Lung (tissue), 12 donors: Measurements from ENCODE around the gene PRAC1. TPM values are rescaled to one million over a fixed set of nuclear protein-coding genes. Genes with fewer than 3 reads are reported as not detected.

Source experiments
- ATAC-seq: fragments of 200-7000 bp; cut with Tn5 transposase; one replicate; pipeline ENCODE4 v1.9.1; 2020; ENCODE audit warnings: moderate number of reproducible peaks; ENCODE audit not compliant: insufficient read depth, low FRiP score
- DNase-seq, 3 donors: peaks; one replicate each; pipeline ENCODE4 v3.0.0-alpha.2; 2013 to 2017
- H3K27ac ChIP-seq, 2 donors: one replicate each; pipeline ENCODE4 v1.5.1; 2013; ENCODE audit warnings: mild to moderate bottlenecking in 2 of 2, moderate library complexity in 2 of 2, control low read depth in 1 of 2, inconsistent platforms in 1 of 2, low read depth in 1 of 2, low read length in 1 of 2
- H3K27me3 ChIP-seq, 3 donors: one replicate each; pipeline ENCODE4 v1.5.1; 2013; ENCODE audit warnings: low read length in 2 of 3; ENCODE audit not compliant: control insufficient read depth in 3 of 3, insufficient read depth in 3 of 3
- H3K36me3 ChIP-seq, 4 donors: one replicate each; pipeline ENCODE4 v1.5.1; 2013; ENCODE audit warnings: low read length in 4 of 4, mild to moderate bottlenecking in 1 of 4, moderate library complexity in 1 of 4; ENCODE audit not compliant: control insufficient read depth in 4 of 4, insufficient read depth in 4 of 4
- H3K4me1 ChIP-seq, 5 donors: one replicate each; pipeline ENCODE4 v1.5.1; 2013; ENCODE audit warnings: low read length in 5 of 5, mild to moderate bottlenecking in 2 of 5, moderate library complexity in 1 of 5; ENCODE audit not compliant: control insufficient read depth in 5 of 5, insufficient read depth in 5 of 5
- H3K4me3 ChIP-seq: one replicate; pipeline ENCODE4 v1.5.1; 2013; ENCODE audit warnings: mild to moderate bottlenecking, control low read depth, moderate library complexity
- H3K9ac ChIP-seq, 2 donors: one replicate each; pipeline ENCODE4 v1.5.1; 2013; ENCODE audit warnings: low read length in 2 of 2, control low read depth in 1 of 2; ENCODE audit not compliant: insufficient read depth in 1 of 2
- H3K9me3 ChIP-seq, 4 donors: one replicate each; pipeline ENCODE4 v1.5.1; 2013; ENCODE audit warnings: low read length in 3 of 4, mild to moderate bottlenecking in 1 of 4, moderate library complexity in 1 of 4; ENCODE audit not compliant: control insufficient read depth in 4 of 4, insufficient read depth in 3 of 4
- WGBS, 2 donors: extraction: QIAGEN DNeasy Blood & Tissue Kit; methylation state at CpG; one replicate each; pipeline ENCODE4 v1.1.7; 2013; 5-methylcytosine and 5-hydroxymethylcytosine counted together
- polyA plus RNA-seq, 2 donors: library from polyadenylated mRNA; stranded (reverse); fragments of 200-250 nt; gene quantifications; one replicate each; pipeline ENCODE4 v1.2.1, GENCODE V29; 2013
- total RNA-seq, 2 donors: library from RNA; depleted of rRNA in 1 of 2; stranded (reverse); fragments of >200 nt in 1 of 2; gene quantifications; one replicate each; pipeline ENCODE4 v1.2.1, GENCODE V29; 2014 to 2021
- TF ChIP-seq, protein P1 (sequence below): IDR thresholded peaks from 2 replicates; pipeline ENCODE4 v1.5.1; 2012; ENCODE audit warnings: mild to moderate bottlenecking; ENCODE audit errors: control extremely low read depth, extremely low read depth
- donor health status: control.
- donor health status: control.
- donor health status: Bipolar disorder and iron deficiency.
- donor health status: healthy.
- donor health status: DM: yes; HTN: yes; CAD: no.

The PRAC1 gene
- total and polyA plus RNA-seq, 4 donors = not detected

DNA sequence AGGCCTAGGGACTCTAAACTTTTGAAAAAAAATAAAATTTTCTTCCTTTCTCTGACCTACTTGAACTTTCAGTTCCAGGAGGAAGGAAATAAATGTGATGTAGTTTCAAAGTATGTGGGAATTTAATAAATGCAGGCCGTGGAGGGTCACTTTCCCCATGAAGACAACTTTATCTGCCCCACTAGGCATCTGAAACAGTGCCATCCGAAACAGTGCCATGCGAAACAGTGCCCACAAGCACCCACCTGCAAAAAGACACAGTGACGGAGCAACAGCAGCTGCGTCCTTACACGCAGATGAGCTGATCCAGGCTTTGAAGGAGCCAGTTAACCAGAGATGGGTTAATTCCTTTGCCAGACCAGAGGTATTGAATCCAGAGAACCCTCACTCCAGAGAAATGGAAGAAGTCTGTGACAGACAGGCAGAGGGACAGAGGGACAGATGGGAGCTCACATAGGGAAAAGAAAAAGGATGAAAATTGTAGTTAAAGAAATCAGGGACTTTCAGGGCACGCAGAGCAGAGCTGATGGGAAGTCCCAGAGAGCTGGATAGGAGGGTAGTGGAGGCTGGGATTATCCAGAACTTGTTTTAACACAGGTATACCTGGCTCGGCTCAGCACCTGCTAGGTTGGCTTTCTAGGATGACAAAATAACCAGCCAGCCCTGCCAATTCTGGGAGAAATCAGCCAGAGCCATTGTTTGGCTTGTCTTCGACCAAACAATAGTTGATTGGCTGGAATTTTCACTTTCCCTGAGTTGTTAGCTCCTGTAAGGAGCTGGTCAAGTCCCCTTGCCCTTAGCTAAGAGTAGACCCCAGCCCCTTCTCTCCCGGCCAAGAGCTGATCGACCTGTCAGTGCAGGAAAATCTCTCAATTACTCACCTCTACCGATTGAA, 23.3 kb upstream of the PRAC1 start:
- no peaks in the 10 kb centered on the region for H3K36me3 ChIP-seq
- H3K4me3 ChIP-seq = no peak overlapping the region
- no peak overlapping the region for H3K9ac ChIP-seq
- no peak for ATAC-seq
- peaks cover 0 to 8% (median 0%) of the 10 kb centered on the region in 4 donors for H3K9me3 ChIP-seq
- H3K27ac ChIP-seq = no peak overlapping the region
- H3K4me1 ChIP-seq = no peaks in the 10 kb centered on the region
- TF ChIP-seq, protein P1, sequence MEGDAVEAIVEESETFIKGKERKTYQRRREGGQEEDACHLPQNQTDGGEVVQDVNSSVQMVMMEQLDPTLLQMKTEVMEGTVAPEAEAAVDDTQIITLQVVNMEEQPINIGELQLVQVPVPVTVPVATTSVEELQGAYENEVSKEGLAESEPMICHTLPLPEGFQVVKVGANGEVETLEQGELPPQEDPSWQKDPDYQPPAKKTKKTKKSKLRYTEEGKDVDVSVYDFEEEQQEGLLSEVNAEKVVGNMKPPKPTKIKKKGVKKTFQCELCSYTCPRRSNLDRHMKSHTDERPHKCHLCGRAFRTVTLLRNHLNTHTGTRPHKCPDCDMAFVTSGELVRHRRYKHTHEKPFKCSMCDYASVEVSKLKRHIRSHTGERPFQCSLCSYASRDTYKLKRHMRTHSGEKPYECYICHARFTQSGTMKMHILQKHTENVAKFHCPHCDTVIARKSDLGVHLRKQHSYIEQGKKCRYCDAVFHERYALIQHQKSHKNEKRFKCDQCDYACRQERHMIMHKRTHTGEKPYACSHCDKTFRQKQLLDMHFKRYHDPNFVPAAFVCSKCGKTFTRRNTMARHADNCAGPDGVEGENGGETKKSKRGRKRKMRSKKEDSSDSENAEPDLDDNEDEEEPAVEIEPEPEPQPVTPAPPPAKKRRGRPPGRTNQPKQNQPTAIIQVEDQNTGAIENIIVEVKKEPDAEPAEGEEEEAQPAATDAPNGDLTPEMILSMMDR = no peak
- WGBS, 2 donors = 13 to 19% methylated on average over 12 of the region's 12 CpGs
- no peak for DNase-seq
- peaks cover 21 to 99% (median 98%) of the 10 kb centered on the region in 3 donors for H3K27me3 ChIP-seq

DNA sequence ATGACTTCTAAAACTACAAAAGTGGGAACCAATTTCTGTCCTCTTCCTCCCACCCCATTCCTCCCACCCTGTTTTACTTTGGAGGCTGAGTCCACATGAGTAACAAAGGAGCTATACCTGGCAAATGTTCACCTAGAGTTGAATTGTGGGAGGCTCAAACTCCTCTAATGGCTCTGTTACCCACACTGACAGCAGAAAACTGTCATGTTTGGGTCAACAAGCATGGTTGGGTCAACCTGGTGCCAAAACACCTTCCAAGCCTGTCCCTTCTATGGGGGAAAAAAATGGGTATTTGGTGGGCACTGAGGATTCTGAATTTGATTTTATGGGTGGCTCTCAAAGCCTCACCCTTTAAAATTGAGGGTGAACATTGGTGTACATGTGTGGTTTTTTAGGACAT, 18.2 kb upstream of the PRAC1 start:
- H3K9ac ChIP-seq = no peak overlapping the region
- peaks cover 0 to 8% (median 0%) of the 10 kb centered on the region in 4 donors for H3K9me3 ChIP-seq
- peaks cover 8 to 99% (median 95%) of the 10 kb centered on the region in 3 donors for H3K27me3 ChIP-seq
- no peaks in the 10 kb centered on the region for H3K4me1 ChIP-seq
- ATAC-seq (no peak), DNase-seq (no peak)
- no peak overlapping the region for H3K27ac ChIP-seq
- no peaks in the 10 kb centered on the region for H3K36me3 ChIP-seq
- no peak overlapping the region for H3K4me3 ChIP-seq
- TF ChIP-seq, protein P1 = no peak

DNA sequence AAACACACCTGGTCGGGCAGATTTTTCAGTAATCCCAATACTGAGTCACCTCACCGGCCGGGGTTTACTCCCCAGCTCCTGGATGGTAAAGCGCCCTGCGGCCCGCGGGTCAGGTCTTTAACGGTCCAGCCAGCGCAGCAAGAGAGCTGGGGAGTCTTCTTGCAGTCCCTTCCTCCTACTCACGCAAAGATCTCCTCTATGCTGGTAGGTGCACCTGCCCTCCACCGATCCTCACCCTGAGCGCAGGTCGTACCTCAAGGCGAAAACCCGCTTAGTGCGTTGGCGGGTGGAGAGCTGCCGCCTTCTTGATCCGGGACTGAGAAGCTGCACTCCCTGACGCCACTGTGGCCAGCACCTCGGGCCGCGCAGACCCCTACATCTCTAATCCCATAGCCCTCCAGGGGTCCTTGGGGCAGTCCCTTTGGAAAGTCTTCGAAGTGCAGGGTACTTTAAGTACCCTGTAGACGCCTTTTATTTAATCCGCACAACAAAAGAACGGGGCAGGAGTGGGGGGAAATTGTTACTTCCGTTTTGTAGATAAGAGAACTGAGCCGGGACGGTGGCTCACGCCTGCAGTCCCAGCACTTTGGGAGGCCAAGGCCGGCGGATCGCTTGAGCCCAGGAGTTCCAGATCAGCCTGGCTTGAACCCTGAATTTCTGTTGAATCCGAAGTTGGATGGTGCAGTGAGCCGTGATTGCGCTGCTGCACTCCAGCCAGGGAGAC, 16.6 kb upstream of the PRAC1 start:
- H3K4me3 ChIP-seq = no peak overlapping the region
- H3K9me3 ChIP-seq = peaks cover 0 to 11% (median 0%) of the 10 kb centered on the region in 4 donors
- no peaks in the 10 kb centered on the region for H3K36me3 ChIP-seq
- WGBS, 2 donors = 6% methylated on average over 37 of the region's 37 CpGs
- H3K27ac ChIP-seq = no peak overlapping the region
- TF ChIP-seq, protein P1 = no peak
- DNase-seq (no peak), ATAC-seq (no peak)
- no peaks in the 10 kb centered on the region for H3K4me1 ChIP-seq
- no peak overlapping the region for H3K9ac ChIP-seq
- H3K27me3 ChIP-seq = peaks cover 0 to 99% (median 96%) of the 10 kb centered on the region in 3 donors
